ENCODE results near the gene MTRFR.

DNA sequence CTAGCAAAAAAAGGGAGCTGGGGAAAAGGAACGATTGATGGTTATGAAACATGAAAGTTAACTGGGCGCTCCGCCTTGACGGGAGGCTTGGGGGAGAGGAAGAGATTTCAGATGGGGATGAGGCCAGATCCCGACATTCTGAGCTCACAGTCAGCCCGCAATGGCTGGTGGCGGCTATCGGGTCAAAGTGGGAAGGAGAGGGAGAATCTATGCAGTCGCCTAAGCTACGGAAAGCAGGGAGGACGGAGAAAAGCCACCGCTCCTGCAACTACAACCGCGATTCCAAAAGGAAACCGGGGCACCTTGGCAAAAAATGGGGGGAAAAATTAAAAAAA is 797 bp upstream of the MTRFR start:
- no peak for TF ChIP-seq EZH2phosphoT487 (IDR thresholded peaks at IDR 0.05; ENCODE audit: insufficient read depth, low read depth)
- TF ChIP-seq EZH2 (IDR thresholded peaks at IDR 0.05; ENCODE audit: insufficient read depth, poor library complexity, severe bottlenecking) = no peak
